H1 (cell line): Measurements from ENCODE around the gene SLC12A4. TPM values are rescaled to one million over a fixed set of nuclear protein-coding genes. Genes with fewer than 3 reads are reported as not detected.

ENCODE experiments used
- CREB1 ChIP-seq: IDR thresholded peaks from 2 replicates; pipeline ENCODE4 v1.6.1; 2012; ENCODE audit warnings: inconsistent platforms
- polyA plus RNA-seq, 7 experiments: library from polyadenylated mRNA; depleted of rRNA in 3 of 7; stranded (reverse) in 5 of 7; unstranded in 2 of 7; fragments of >200 nt in 5 of 7; fragments of 200-250 nt in 2 of 7; gene quantifications; 1 replicate in 5 of 7; 2 replicates in 1 of 7; 4 replicates in 1 of 7; pipeline versions ENCODE4 v1.2.1 to v1.2.3, GENCODE V29; 2011 to 2013; ENCODE audit warnings: missing spikeins in 2 of 7, mixed read lengths in 2 of 7
- total RNA-seq: library from RNA; stranded (reverse); fragmentation: NEBNext Ultra II Directional; extraction: Animal tissue kit (Norgen Biotek cat#: 25700); gene quantifications from 2 replicates; pipeline ENCODE4 v1.2.1, GENCODE V29; 2021

The SLC12A4 gene
- total and polyA plus RNA-seq, 2 of the 8 experiments (the other 6 are each of a cell fraction or from before 2014, with no cell fraction given), result 41.3 to 49.3 TPM

DNA sequence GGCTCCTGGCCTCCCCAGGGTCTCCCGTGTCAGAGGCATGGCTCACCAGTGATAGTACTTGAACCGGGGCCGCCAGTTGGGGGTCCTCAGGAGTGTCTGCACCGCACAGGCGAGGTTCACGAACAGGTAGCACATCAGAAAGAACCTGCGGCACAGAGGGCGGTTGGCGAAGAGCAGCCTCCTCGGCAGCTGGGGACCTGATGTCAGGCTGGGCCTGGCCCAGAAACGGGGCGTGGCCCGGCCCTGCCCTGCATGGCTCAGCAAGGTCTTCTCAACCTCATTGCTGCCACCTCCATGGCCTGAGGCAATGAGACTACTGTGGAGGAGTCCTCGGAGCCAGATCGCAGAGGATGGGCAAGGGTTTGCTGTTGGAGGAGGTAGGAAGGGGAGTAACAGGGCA, 20.4 kb downstream of the SLC12A4 start (continued):
- no peak for TF ChIP-seq CREB1
